OCI-M1 (cell line): Measurements from ENCODE around the gene GRK5.

ENCODE experiments used
- DNase-seq: peaks from one replicate; lab custom pipeline; 2025; lab: John Stamatoyannopoulos, UW

Gene GRK5

DNA sequence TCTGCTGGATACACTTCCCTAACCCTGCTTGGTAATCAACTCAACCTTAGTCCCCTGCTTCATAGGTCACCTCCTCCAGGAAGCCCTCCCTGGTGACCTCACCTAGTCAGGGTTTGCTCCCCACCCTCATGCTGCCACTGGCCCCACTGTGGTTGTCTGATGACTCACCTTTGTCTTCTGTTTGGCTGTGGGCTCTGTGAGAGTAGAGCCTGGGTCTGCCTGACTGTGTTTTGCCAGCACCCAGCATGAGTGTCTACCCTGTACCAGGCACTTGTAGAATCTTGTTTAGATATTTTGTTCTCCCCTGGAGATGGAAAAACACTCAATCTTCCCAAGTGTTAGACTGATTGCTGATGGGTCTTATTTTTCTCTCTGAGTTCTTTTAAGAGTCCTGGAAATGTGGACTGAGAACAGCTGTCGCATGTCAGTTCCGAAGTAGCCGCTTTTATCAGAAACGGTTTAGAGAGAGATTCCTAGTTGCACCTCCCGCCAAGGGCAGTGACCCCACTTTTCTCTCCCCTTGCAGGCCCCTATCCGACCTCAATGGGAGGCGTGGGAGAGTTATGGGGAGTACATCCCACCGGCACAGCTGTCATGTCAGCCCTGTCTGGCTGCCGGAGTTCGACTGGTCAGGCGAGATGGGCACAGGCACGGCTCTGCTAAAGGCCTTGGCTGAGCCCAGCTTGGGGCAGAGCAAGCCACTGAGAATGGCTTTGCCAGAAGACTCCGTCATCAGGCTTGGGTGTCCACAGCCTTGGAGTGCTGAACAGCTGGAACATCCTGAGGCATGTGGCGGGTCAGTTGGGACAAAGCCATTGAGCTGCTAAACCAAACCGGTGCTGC, 134.3 kb downstream of the GRK5 start:
- no peak for DNase-seq

DNA sequence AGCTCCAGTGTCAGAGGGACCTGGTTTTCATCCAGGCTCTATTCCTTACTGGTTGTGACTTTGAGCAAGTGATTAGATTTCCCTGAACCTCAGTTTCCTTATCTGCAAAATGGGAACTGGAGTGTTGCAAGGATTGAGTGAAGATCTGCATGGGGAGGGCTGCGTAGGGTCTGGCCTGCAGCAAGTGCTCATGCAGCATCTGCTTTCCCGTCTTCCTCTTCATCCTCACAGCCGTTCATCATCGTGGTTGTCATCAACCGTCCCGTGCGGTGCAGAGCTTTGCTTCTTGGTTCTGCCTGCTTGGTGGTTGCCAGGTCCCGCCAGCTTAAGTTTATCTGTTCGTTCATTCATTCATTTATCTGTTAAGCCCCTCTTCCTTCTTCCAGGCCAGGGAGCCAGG, 135.0 kb downstream of the GRK5 start:
- no peak for DNase-seq

DNA sequence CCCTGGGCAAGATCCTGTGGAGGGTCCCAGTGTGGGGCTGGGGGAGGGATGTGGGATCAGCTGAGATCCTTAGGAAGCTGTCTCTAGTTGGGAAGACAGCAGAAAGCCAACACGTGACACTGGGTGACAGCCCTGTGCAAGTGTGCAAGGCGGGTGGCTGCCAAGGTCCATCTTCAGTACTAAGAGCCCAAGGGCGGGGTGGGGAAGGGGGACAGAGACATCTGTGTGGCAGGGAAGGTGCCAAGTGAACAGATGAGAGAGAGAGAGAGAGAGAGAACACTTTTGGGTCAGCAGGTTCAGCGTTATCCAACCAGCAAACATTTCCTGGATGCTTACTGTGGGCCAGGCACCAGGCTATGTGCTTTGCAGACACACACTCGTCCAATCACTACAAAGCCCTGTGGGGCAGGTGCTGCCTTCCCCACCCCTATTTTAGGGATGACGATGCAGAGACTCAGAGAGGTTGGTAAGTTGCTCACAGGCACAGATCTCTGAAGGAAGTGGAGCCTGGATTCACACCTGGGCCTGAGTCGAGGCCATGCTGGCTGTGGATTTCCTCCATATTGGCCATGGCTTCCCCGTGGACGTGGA, 135.7 kb downstream of the GRK5 start:
- no peak for DNase-seq

DNA sequence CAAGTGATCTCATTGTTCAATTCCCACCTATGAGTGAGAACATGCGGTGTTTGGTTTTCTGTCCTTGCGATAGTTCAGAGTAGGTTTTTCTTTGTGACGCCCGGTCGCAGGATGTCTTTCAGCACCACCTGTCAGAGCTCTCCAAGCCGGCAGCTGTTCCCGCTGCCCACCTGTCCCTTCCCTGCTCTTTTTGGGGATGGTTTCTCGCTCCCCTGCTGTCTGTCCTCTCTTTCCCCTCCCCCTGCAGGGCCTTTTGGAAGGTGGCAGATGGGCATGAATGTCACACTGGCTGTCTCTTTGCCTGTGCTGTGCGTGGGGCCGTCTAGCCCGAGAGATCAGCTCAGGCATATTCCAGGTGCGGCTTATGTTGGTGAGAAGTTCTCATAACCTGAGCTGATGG, 137.0 kb downstream of the GRK5 start:
- DNase-seq, result no peak

DNA sequence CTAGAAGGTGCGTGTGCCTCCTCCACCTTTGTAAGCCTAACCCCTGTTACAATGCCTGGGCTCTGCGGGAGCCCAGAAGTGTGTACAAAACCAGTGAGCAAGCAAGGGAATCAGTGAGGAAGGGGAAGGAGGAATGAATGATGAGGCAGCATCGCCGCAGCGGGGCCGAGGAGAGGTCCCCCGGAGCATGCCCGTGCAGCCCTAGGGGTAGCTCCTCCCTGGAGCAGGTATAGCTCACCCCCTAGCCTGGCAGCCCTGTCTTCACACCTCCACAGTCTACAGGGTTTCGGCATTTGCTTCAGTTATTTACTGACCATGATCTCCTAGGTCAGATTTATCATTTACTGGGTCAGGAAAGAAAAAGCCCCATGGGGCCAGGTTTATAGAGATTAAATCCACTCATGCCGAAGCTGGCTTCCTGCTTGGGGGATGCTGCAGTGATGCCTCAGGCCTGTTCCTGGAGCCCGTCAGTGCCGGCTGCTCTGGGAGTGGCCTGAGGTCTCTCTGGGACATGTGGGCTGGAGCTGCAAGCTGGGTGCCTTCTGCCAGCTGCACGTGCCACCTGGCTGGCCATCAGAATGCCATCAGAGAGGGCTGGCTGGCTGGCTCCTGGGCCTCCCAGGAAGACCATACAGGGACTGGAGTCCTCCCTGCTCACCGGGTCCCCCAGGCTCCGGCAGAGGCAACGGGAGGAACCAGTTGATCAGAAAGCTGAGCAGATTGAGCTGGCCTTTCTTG, 138.9 kb downstream of the GRK5 start:
- DNase-seq, result no peak

DNA sequence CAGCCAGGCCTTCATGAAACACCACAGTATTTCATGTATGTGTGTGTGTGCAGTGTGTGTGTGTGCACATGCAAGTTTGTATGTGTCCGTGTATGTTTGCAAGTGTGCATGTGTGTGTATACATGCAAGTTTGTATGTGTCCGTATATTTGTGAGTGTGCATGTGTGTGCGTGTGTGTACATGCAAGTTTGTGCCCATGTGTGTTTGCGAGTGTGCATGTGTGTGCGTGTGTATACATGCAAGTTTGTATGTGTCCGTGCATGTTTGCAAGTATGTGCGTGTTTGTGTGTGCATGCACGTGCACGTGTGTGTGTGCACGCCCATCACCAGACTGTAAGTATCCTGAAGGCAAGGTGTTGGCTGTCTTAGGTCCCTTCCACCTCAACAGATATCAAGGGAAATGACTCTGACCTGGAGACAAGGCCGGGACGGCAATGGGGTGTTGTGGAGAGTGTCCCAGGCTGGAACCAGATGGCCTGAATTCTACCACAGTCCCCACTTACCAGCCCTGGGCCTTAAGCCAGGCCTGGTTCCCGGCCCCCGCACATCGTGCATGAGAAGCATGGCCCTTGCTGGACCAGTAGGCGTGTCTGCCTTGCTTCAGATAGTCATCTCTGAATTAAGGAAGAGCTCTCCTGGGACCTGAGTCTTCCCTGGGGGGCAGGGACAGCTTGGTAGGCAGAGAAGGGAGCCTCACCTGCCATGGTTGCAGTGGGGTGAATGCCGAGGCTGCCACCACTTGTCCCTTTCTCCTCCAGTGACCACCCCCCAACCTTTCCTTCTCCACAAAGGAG, 140.0 kb downstream of the GRK5 start:
- no peak for DNase-seq

DNA sequence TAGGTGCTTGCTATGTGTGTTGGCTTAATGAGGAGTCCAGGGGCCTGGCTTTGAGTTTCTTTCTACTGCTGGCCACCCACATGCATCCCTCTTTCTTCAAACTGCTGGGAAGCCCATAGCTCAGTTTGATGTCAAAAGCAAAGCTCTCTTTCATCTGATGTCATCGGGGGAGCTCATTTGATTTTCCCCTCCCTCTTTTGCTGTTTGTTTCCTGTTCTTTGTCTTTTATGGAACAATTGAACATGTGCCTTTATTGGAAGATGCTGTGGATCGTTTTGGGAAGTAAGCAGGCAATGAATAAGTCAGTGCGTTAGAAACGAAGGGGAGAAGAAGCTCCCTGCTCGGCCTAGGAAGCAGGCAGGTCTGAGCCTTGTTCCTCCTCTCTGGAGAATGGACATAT, 140.7 kb downstream of the GRK5 start:
- no peak for DNase-seq

DNA sequence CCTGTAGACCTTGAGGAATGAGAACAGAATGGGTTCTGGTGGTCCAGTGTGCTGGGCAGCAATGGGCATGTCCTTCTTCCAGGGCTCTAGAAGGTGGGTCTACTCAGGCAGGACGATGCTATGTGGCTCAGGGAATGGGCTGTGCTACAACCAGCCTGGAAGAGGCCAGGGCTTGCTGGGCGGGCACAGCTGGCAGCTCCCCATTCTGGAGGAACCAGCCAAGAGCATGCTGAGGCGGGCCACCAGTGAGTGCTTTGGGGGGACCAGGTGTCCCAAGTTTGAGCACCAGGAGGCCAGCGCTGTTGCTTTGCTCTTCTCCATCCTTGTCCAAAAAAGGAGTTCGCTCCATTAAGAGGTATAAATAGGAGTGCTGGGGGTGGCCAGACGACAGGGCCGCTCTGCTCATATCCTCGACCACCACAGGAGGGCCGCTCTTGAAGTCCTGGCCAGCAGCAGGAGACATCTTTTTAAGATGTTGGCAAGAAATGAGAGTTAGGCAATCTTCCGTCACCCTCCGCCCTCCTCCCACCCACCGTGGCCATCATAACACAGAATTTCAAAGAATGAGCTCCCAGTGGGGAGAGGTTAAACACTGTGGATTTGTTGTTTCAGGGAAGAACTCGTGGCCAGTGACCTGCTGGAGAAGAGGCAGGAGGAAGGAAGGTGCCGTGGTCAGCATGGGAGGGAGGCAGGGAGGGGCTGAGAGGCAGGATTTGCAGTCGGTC, 141.3 kb downstream of the GRK5 start:
- DNase-seq, result no peak

DNA sequence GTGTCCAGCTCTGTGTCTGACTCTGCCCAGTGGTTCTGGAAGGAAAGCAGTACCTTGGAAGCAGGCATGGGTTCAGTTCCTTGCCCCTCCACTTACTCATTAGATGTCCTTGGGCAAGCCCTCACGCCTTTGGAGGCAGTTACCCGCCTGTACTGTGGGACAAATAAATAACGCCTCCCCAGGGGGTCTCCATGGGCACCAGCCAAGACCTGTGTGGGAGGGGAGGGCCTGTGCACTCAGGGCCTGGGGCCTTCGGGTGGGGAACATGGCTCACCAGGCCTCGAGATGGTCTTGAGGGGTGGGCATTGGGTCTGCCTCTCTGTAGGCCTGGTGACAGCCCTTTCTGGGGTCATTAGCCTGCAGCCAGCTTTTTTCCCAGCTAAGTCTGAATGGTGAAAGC, 142.0 kb downstream of the GRK5 start:
- no peak for DNase-seq

DNA sequence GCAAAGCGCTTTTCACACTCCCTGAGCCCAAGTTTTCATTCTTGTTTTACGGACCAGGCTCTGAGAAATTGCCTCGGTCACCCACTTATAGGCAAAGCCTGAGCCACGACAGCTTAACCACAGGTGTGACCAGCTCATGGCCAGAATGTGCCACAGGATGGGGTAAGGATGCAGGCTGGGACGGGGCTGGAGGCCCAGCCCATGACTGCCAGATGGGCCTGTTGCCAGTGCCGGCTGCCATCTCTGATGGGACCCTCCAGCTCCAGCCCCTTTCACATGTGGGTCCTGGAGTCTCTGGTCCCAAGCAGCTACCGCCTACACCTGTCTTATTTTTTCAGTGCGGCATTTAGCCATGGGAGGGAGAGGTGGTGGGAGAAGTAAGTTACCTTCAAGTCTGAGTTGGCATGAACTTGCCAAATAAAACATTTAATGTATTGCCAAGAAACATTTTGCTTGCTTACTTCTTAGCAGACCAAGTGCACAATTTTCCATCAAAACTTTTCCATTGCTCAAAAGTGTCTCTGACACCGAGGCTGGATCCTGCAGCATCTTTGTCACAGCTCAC, 142.6 kb downstream of the GRK5 start:
- no peak for DNase-seq

DNA sequence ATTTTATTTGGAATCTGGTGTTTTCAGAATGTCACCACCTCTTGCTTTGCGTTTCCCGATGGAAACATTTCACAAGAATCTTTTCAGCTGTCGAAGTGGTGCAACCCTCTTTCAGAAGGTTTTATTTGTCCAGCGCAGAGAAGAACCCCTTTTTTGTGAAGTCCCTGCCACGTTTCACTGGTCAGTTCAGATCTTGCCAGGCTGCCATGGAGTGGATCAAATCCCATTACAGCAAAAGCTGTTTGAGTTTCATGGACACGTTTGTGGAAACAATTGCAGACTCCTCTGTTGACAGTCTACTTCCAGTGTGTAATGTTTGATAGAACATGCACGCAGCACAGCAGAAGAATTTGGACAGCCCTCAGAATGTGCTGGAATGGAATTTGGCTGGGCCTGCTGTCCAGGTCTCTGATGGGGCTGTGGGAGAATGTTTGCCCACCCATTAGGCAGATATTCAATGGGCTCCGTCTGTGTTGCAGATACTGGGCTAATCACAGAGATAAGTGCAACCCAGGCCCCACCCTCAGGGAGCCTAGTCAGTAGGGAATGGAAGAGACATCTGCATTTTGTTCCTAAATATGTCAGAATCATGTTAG, 143.2 kb downstream of the GRK5 start:
- no peak for DNase-seq

DNA sequence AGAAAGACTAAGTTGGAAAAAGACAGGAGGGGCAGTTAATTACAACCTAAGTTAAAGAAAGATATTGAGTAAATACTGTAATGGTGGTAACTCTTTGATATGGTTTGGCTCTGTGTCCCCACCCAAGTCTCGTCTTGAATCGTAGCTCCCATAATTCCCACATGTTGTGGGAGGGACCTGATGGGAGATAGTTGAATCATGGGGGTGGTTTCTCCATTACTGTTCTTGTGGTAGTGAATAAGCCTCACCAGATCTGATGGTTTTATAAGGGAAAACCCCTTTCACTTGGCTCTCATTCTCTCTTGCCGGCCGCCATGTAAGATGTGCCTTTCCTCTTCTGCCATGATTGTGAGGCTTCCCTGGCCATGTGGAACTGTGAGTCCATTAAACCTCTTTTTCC, 143.8 kb downstream of the GRK5 start:
- no peak for DNase-seq

DNA sequence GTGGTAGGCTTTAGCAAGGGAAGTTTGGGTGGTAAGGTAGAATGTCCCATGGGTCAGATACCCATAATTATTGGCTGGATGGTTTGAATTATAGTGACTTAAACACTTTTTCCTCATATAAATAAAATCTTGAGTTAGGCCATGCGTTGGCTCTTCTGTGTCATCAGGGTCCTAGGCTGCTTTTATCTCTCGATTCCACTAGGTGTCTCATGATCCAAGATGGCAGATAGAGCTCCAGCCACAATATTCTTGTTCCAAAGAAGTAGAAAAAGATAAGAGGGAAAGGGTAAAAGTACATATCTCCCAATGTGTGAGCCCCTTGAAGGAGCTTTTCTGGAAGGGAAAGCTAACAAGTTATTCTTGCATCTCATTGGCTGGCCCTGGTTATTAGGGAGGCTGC, 144.7 kb downstream of the GRK5 start:
- DNase-seq, result peak; percentile 42

DNA sequence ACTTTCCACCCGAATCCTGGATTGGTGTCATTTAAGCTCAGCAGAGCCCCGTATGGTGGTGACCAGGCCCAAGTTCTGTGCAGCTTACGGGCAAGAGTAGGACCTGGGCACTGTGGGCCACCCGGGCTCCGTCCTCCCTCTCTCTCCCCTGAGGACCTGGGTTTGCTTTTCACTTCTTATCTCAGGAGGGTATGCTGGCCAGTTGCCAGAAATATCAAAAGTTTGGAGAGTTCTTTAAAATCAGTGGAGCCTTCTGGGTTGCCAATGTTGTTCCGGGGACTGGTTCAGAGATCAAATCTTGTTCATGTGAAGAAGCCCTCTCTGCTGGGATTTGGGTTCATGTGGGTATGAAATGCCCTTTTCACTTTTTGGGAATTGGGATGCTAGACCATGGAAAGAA, 145.4 kb downstream of the GRK5 start:
- no peak for DNase-seq

DNA sequence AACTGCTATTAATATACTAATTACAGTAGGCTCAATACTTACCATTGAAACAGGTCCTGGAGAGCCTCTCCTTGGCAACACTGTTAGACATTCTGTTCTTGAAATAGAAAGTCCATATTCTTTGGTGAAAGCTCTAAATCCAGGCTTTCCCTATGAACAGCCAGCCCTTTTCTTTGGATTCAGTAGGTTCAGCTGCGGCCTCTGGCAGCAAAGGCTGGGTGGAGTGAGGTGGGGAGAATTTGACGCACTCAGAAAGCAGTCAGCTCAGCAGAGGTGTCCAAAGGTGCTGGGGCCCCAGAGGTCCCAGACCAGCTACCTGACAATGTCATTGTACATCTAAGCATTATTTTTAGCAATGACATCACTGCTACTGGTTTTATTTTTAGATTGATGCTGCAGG, 146.1 kb downstream of the GRK5 start:
- no peak for DNase-seq

DNA sequence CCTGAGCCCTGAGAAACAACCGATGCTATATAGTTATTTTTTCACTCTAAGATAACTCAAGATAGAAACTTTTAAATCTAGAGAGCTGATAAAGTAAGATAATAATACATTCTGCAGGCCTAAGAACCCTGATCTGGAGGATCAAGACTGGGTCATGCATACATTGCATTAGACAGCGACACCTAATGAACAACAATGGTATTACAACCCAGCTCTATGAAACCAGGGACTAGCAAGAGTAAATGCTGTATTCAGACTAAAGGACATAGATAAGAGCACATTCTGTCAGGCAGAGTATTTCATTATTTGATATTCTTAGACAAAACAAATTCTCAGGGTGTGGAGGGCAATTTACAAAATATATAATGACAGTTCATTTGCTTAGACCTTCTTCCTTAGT, 148.6 kb downstream of the GRK5 start:
- peak; percentile 63 for DNase-seq

DNA sequence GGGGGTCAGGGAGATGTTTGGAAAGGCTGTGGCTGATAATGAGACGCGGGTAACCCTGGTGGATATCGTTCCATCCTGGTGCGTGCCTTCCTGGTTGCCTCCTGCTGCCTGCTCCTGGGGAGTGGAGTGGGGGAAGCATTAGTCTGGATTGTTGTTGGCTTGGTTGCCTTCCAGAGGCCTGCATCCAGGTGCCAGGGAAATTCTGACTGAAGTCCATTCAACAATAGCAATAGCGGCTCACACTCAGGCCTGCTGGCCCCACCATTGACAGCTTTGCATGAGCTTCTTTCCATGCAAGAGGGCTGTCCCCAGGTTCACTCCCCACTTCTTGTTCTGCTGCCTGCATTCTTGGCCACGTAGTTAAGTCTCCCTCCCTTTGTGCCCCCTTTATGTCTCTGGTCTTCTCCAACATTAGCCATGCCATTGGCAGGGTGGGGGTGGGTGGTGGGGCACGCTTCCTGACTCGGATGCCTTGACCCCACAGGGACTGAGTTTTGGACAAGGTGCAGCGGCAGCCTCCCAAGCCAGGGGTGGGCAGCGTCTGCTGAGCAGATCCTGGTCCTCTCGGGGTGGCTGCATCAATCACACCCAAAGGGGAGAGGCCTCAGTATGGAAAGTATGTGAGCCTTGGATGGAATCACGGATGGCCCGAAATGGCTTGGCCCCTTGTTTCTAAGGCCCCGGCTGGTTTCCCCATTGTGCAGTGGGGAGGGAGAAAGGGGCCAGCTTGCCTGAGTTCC, 150.2 kb downstream of the GRK5 start:
- no peak for DNase-seq

DNA sequence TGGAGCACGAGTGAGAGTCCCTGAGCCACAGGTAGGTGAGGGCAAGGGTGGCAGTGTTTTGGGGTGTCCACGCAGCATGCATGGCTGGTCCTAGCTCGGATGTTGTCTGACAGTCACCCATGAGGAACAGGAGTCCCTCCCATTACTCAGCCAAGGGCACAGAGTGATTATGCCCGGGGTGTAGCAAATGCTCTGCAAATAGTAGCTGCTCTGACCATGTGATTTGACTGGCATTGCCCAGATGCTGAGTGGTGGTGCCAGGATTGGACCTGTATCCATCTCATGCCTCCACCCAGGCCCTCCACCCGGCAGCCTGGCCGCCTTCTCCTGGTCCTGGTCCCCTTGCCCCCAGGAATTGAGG, 150.8 kb downstream of the GRK5 start:
- no peak for DNase-seq

DNA sequence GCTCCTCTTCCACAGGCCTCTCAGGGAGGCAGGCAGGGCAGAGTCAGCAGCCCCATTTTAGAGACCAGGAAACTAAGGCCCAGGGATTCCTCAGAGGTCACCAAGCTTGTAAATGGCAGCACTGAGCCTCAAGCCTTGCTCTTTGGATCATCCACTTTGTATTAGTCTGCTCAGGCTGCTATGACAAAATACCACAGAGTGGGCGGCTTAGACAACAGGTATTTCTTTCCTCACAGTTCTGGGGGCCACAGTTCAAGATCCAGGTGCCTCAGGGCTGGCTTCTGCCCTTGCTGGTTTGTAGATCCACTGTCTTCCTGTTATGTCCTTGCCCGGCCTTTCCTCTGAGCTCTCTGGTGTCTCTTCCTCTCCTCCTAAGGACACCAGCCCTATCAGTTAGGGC, 151.2 kb downstream of the GRK5 start:
- DNase-seq, result no peak

DNA sequence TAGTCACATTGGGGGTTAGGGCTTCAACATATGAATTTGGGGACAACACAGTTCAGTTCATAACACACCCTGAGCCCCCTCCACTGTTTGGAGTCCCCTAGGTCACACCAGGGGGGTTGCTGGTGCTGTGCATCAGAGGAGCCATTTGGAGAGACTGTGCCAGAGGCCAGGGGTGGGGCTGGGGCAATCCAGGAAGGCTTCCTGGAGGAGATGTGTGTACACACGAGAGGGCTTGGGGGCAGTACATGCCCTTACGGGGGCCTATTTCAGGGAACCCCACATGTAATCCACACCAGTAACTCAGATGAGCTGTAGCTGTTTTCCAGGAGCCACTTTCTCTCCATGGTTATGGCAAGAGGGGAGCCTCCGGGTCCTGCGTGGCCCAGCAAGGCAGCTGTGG, 151.7 kb downstream of the GRK5 start:
- no peak for DNase-seq
